Measurements from ENCODE around the gene COL4A3.

GRCh38 chr2:227280895-227281294 is 116.5 kb downstream of the COL4A3 start:
- TF ChIP-seq, protein P1, sequence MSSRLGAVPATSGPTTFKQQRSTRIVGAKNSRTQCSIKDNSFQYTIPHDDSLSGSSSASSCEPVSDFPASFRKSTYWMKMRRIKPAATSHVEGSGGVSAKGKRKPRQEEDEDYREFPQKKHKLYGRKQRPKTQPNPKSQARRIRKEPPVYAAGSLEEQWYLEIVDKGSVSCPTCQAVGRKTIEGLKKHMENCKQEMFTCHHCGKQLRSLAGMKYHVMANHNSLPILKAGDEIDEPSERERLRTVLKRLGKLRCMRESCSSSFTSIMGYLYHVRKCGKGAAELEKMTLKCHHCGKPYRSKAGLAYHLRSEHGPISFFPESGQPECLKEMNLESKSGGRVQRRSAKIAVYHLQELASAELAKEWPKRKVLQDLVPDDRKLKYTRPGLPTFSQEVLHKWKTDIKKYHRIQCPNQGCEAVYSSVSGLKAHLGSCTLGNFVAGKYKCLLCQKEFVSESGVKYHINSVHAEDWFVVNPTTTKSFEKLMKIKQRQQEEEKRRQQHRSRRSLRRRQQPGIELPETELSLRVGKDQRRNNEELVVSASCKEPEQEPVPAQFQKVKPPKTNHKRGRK (tag; IDR thresholded peaks at IDR 0.05), result no peak
- TF ChIP-seq RBBP5 (IDR thresholded peaks at IDR 0.05; ENCODE audit: borderline replicate concordance, insufficient read depth, low read length, poor library complexity, severe bottlenecking) (no peak), ESRRA (IDR thresholded peaks at IDR 0.05; ENCODE audit: borderline replicate concordance, low read depth) (no peak), GABPA (tag; conservative IDR thresholded peaks at IDR 0.05; ENCODE audit: low read depth) (no peak), HDAC2 (IDR thresholded peaks at IDR 0.05) (no peak), EP400 (IDR thresholded peaks at IDR 0.05) (no peak), CREM (IDR thresholded peaks at IDR 0.05; ENCODE audit: low read depth) (no peak)
- TF ChIP-seq, protein P2, sequence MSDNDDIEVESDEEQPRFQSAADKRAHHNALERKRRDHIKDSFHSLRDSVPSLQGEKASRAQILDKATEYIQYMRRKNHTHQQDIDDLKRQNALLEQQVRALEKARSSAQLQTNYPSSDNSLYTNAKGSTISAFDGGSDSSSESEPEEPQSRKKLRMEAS (CRISPR knock-in tag; IDR thresholded peaks at IDR 0.05), result no peak

All from K562 (cell line).